Astrocyte (in vitro differentiated cells and primary cell): ENCODE measurements around the gene POLR3GL.

Experiments
- CTCF ChIP-seq: IDR thresholded peaks from 2 replicates; pipeline ENCODE4 v1.5.1; 2011; ENCODE audit warnings: low read depth, mild to moderate bottlenecking, inconsistent platforms, low read length, moderate library complexity; ENCODE audit not compliant: insufficient read depth
- EZH2 ChIP-seq: IDR thresholded peaks from 2 replicates; pipeline ENCODE4 v1.6.1; 2012; ENCODE audit warnings: mild to moderate bottlenecking, low read length, inconsistent platforms; ENCODE audit not compliant: insufficient read depth

- TF ChIP-seq CTCF (no peak), EZH2 (no peak)
Observed at GRCh38 chr1:145947551-145947950, 16.9 kb upstream of the POLR3GL start.
